Mesendoderm (in vitro differentiated cells): ENCODE data around the gene EPHA5.

Experiments
- DNase-seq: peaks from one replicate; pipeline ENCODE4 v3.0.0; 2013
- H2AK5ac ChIP-seq: 2 replicates; pipeline ENCODE4 v1.6.1; 2013; ENCODE audit warnings: low read length, inconsistent platforms
- H2BK120ac ChIP-seq: 2 replicates; pipeline ENCODE4 v1.6.1; 2013; ENCODE audit warnings: low read depth, mild to moderate bottlenecking, low read length, moderate library complexity, mixed read lengths
- H2BK15ac ChIP-seq: replicated peaks from 2 replicates; pipeline ENCODE4 v1.6.1; 2013; ENCODE audit warnings: low read depth, mild to moderate bottlenecking, moderate library complexity
- H2BK5ac ChIP-seq: 2 replicates; pipeline ENCODE4 v1.6.1; 2013; ENCODE audit warnings: low read length, inconsistent platforms
- H3K18ac ChIP-seq: 2 replicates; pipeline ENCODE4 v1.6.1; 2013; ENCODE audit warnings: mild to moderate bottlenecking, low read length, mixed read lengths
- H3K23ac ChIP-seq: one replicate; pipeline ENCODE4 v1.6.1; 2013; ENCODE audit warnings: low read length
- H3K27ac ChIP-seq: 2 replicates; pipeline ENCODE4 v1.5.1; 2013; ENCODE audit warnings: low read depth, mild to moderate bottlenecking, inconsistent platforms, low read length, moderate library complexity
- H3K27me3 ChIP-seq: 2 replicates; pipeline ENCODE4 v1.6.1; 2013; ENCODE audit warnings: low read length, control low read depth, mild to moderate bottlenecking, inconsistent platforms; ENCODE audit not compliant: insufficient read depth, poor library complexity
- H3K36me3 ChIP-seq: 2 replicates; pipeline ENCODE4 v1.6.1; 2013; ENCODE audit warnings: low read length, inconsistent platforms; ENCODE audit not compliant: control insufficient read depth, insufficient read depth
- H3K4ac ChIP-seq: one replicate; pipeline ENCODE4 v1.6.1; 2013; ENCODE audit warnings: low read depth, mild to moderate bottlenecking, low read length, moderate library complexity
- H3K4me1 ChIP-seq: 2 replicates; pipeline ENCODE4 v1.6.1; 2013; ENCODE audit warnings: low read depth, low read length, inconsistent platforms; ENCODE audit not compliant: control insufficient read depth
- H3K4me2 ChIP-seq: 2 replicates; pipeline ENCODE4 v1.6.1; 2013; ENCODE audit warnings: low read length
- H3K4me3 ChIP-seq: 2 replicates; pipeline ENCODE4 v1.5.1; 2013; ENCODE audit warnings: mild to moderate bottlenecking, low read length
- H3K56ac ChIP-seq: one replicate; pipeline ENCODE4 v1.6.1; 2013; ENCODE audit warnings: low read length
- H3K79me1 ChIP-seq: 2 replicates; pipeline ENCODE4 v1.6.1; 2013; ENCODE audit warnings: low read length, inconsistent platforms
- H3K79me2 ChIP-seq: 2 replicates; pipeline ENCODE4 v1.6.1; 2013; ENCODE audit warnings: mild to moderate bottlenecking, low read length; ENCODE audit not compliant: control insufficient read depth, insufficient read depth
- H3K9ac ChIP-seq: 2 replicates; pipeline ENCODE4 v1.6.1; 2013; ENCODE audit warnings: low read length, inconsistent platforms
- H4K5ac ChIP-seq: one replicate; pipeline ENCODE4 v1.6.1; 2013; ENCODE audit warnings: low read length
- H4K8ac ChIP-seq: one replicate; pipeline ENCODE4 v1.6.1; 2013; ENCODE audit warnings: low read depth, mild to moderate bottlenecking, control low read depth, low read length, moderate library complexity
- WGBS: extraction: QIAGEN DNeasy Blood & Tissue Kit; methylation state at CpG from one replicate; pipeline ENCODE4 v1.1.7; 2013; ENCODE audit warnings: low lambda C conversion rate, missing lambda C conversion rate; ENCODE audit not compliant: insufficient coverage; ENCODE audit errors: extremely low coverage; 5-methylcytosine and 5-hydroxymethylcytosine counted together

Gene EPHA5

DNA sequence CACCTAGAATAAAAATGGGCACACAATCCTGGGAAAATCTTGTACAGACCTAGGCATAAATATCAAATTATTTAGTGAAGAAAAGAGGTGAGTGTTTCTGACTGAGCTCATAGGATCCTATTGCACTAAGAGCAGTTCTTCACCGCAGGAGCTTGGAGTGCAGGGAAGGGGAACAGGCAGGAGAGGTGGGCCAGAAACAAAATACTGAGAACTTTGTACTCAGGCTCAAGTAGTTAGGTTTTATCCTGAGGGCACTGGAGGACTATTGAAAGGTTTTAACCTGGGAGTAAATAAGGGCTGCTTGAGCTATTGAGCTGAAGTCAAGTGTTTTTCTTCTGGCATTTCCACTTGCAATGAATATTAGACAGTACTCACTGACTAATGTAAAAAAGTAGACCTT is 12.2 kb downstream of the EPHA5 start:
- peak; percentile 11 for DNase-seq
- no peak overlapping the region for H4K8ac ChIP-seq
- WGBS, result no CpG with 5 or more reads among the region's 1 CpG

GRCh38 chr4:65656008-65656407 is 14.3 kb downstream of the EPHA5 start:
- H2BK120ac ChIP-seq, result no peak overlapping the region
- H4K5ac ChIP-seq, result no peak overlapping the region
- H3K4ac ChIP-seq, result no peak overlapping the region
- H3K56ac ChIP-seq, result no peak overlapping the region
- H3K4me1 ChIP-seq, result no peaks in the 10 kb centered on the region
- no peak overlapping the region for H2BK5ac ChIP-seq
- H4K8ac ChIP-seq, result no peak overlapping the region
- H3K18ac ChIP-seq, result no peak overlapping the region
- DNase-seq, result no peak
- no peak overlapping the region for H3K4me2 ChIP-seq
- H3K23ac ChIP-seq, result no peak overlapping the region
- H3K27me3 ChIP-seq, result no peaks in the 10 kb centered on the region
- H2AK5ac ChIP-seq, result no peak overlapping the region
- H3K9ac ChIP-seq, result no peak overlapping the region
- H3K27ac ChIP-seq, result no peak overlapping the region
- H3K4me3 ChIP-seq, result no peak overlapping the region
- no peaks in the 10 kb centered on the region for H3K79me2 ChIP-seq
- no peaks in the 10 kb centered on the region for H3K79me1 ChIP-seq
- H2BK15ac ChIP-seq, result no peak overlapping the region
- no peaks in the 10 kb centered on the region for H3K36me3 ChIP-seq

More for the DNA sequence above, 12.2 kb downstream of the EPHA5 start:
- Histone ChIP-seq H3K56ac (no peak overlapping the region), H3K27ac (no peak overlapping the region), H3K36me3 (no peaks in the 10 kb centered on the region), H3K79me1 (no peaks in the 10 kb centered on the region), H3K4me2 (no peak overlapping the region), H3K4ac (no peak overlapping the region), H2BK5ac (no peak overlapping the region), H4K5ac (no peak overlapping the region), H2BK120ac (no peak overlapping the region), H3K79me2 (no peaks in the 10 kb centered on the region), H3K18ac (no peak overlapping the region), H3K9ac (no peak overlapping the region), H2AK5ac (no peak overlapping the region), H2BK15ac (no peak overlapping the region), H3K4me3 (no peak overlapping the region), H3K4me1 (no peaks in the 10 kb centered on the region), H3K23ac (no peak overlapping the region), H3K27me3 (no peaks in the 10 kb centered on the region)

DNA sequence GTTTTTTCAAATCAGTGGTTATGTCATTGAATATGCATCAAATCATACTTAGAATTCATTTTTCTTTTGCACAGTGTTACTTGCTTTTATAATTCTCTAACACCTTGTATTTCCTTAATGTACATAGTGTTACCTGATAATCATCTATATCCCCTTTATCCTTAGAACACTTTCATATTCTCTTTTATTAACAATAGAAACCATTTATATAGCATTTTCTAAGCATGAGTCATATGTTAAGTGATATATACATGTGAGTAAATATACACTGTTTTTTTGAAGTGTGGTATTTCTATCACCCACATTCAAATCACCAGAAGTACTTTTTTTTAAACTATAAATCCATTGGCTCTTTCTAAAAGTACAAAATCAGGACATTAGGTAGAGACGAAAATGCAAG is 15.3 kb downstream of the EPHA5 start:
- H4K5ac ChIP-seq, result no peak overlapping the region
- H3K4me3 ChIP-seq, result no peak overlapping the region
- H3K9ac ChIP-seq, result no peak overlapping the region
- no peak overlapping the region for H3K18ac ChIP-seq
- no peaks in the 10 kb centered on the region for H3K36me3 ChIP-seq
- no peak overlapping the region for H2BK120ac ChIP-seq
- no peak overlapping the region for H3K56ac ChIP-seq
- no CpG with 5 or more reads among the region's 1 CpG for WGBS
- H2AK5ac ChIP-seq, result no peak overlapping the region
- H3K4me1 ChIP-seq, result no peaks in the 10 kb centered on the region
- no peak overlapping the region for H3K4me2 ChIP-seq
- H3K23ac ChIP-seq, result no peak overlapping the region
- no peaks in the 10 kb centered on the region for H3K27me3 ChIP-seq
- H2BK5ac ChIP-seq, result no peak overlapping the region
- no peak overlapping the region for H4K8ac ChIP-seq
- DNase-seq, result no peak
- no peak overlapping the region for H3K4ac ChIP-seq
- no peaks in the 10 kb centered on the region for H3K79me1 ChIP-seq
- H2BK15ac ChIP-seq, result no peak overlapping the region
- H3K79me2 ChIP-seq, result no peaks in the 10 kb centered on the region
- no peak overlapping the region for H3K27ac ChIP-seq

DNA sequence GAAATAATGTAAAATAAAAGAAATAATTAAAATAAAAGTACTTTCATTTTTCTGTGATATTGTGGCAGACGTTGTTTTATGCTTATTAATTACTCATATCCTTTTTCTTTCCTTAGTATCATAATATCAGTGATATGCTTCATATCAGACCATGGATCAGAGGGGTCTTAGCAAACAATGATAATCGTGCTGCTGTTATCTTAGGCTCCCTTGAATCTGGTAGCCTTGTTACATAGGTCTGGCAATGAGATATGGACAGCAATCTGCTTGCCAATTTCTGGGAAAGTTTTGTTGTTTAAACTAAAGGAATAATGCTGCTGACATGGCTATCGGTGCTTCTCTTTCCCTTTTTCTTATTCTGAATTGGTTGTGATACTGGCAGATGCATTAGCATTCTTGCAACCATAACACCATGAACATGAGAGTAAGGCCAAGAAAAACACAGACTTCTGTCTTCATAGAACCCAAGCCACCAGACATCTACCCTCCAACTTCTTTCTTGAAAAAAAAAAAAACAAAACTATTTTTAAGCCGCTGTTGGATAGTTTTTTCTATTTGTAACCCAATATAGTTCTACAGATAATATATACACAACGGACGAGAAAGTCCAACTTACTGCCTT is 16.4 kb downstream of the EPHA5 start:
- no peak overlapping the region for H3K4me3 ChIP-seq
- H2BK15ac ChIP-seq, result no peak overlapping the region
- H4K8ac ChIP-seq, result no peak overlapping the region
- no peaks in the 10 kb centered on the region for H3K36me3 ChIP-seq
- no peak overlapping the region for H3K4me2 ChIP-seq
- H3K18ac ChIP-seq, result no peak overlapping the region
- H3K27ac ChIP-seq, result no peak overlapping the region
- no peak overlapping the region for H3K56ac ChIP-seq
- no peaks in the 10 kb centered on the region for H3K4me1 ChIP-seq
- H3K4ac ChIP-seq, result no peak overlapping the region
- DNase-seq, result peak; percentile 65
- H3K79me1 ChIP-seq, result no peaks in the 10 kb centered on the region
- no peak overlapping the region for H2AK5ac ChIP-seq
- no peak overlapping the region for H3K9ac ChIP-seq
- H3K23ac ChIP-seq, result no peak overlapping the region
- H4K5ac ChIP-seq, result no peak overlapping the region
- WGBS, result no CpG with 5 or more reads among the region's 6 CpGs
- H3K27me3 ChIP-seq, result no peaks in the 10 kb centered on the region
- no peaks in the 10 kb centered on the region for H3K79me2 ChIP-seq
- H2BK120ac ChIP-seq, result no peak overlapping the region
- H2BK5ac ChIP-seq, result no peak overlapping the region

DNA sequence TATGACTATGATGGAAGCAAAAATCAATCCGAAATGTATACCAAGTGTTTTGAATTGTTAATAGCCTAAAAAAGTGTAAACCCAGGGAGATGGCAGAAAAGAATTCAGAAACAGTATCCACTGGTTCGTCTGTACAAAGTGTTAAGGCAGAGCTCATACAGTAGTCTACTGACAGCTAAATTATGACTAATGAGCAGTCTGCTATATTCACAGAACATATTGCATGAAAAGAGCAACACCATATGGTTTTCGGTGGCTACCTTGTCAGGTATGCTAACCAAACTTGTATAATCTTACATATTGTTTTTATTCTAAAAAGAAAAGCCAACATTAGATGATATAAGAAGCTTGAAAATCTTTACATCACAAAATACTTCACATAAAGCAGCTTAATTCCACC is 18.5 kb downstream of the EPHA5 start:
- H3K4me2 ChIP-seq, result no peak overlapping the region
- no peak overlapping the region for H3K56ac ChIP-seq
- H3K4ac ChIP-seq, result no peak overlapping the region
- H3K27me3 ChIP-seq, result no peaks in the 10 kb centered on the region
- no peak overlapping the region for H2BK15ac ChIP-seq
- H3K36me3 ChIP-seq, result no peaks in the 10 kb centered on the region
- H3K9ac ChIP-seq, result no peak overlapping the region
- no peak overlapping the region for H2BK5ac ChIP-seq
- H3K79me1 ChIP-seq, result no peaks in the 10 kb centered on the region
- H3K4me3 ChIP-seq, result no peak overlapping the region
- no peak overlapping the region for H2BK120ac ChIP-seq
- DNase-seq, result no peak
- H2AK5ac ChIP-seq, result no peak overlapping the region
- no peak overlapping the region for H3K18ac ChIP-seq
- no peak overlapping the region for H3K27ac ChIP-seq
- no peaks in the 10 kb centered on the region for H3K79me2 ChIP-seq
- H4K8ac ChIP-seq, result no peak overlapping the region
- H3K4me1 ChIP-seq, result no peaks in the 10 kb centered on the region
- H3K23ac ChIP-seq, result no peak overlapping the region
- no CpG with 5 or more reads among the region's 3 CpGs for WGBS
- H4K5ac ChIP-seq, result no peak overlapping the region

- H3K9ac ChIP-seq, result no peak overlapping the region
- H3K79me2 ChIP-seq, result no peaks in the 10 kb centered on the region
- peak; percentile 42 for DNase-seq
- H2BK5ac ChIP-seq, result no peak overlapping the region
- H3K36me3 ChIP-seq, result no peaks in the 10 kb centered on the region
- H3K4me3 ChIP-seq, result no peak overlapping the region
- no peaks in the 10 kb centered on the region for H3K27me3 ChIP-seq
- no peak overlapping the region for H2BK15ac ChIP-seq
- no peak overlapping the region for H4K8ac ChIP-seq
- no peak overlapping the region for H3K23ac ChIP-seq
- H3K4me1 ChIP-seq, result no peaks in the 10 kb centered on the region
- no peak overlapping the region for H3K4ac ChIP-seq
- no peak overlapping the region for H2BK120ac ChIP-seq
- H3K18ac ChIP-seq, result no peak overlapping the region
- no CpG with 5 or more reads among the region's 1 CpG for WGBS
- H3K27ac ChIP-seq, result no peak overlapping the region
- H4K5ac ChIP-seq, result no peak overlapping the region
- H2AK5ac ChIP-seq, result no peak overlapping the region
- H3K4me2 ChIP-seq, result no peak overlapping the region
- no peak overlapping the region for H3K56ac ChIP-seq
- H3K79me1 ChIP-seq, result no peaks in the 10 kb centered on the region
These were observed 19.3 kb downstream of the EPHA5 start for GRCh38 chr4:65651031-65651430.
